Measurements from ENCODE around the gene C22orf23.

C22orf23 gene

GRCh38 chr22:37990862-37991261, 37.5 kb upstream of the C22orf23 start:
- 100% methylated on average over 2 to 3 of the region's 7 CpGs for WGBS, 2 experiments (ENCODE audit: insufficient coverage in 2 of 2)
- H3K9me3 ChIP-seq (ENCODE audit: control insufficient read depth, low read length), result no peaks in the 10 kb centered on the region
- H3K4me1 ChIP-seq (ENCODE audit: control insufficient read depth, insufficient read depth, low read length, poor library complexity, severe bottlenecking), result peaks cover 3% of the 10 kb centered on the region
- no peak overlapping the region for H3K27ac ChIP-seq (ENCODE audit: low read depth, low read length, severe bottlenecking)
- H3K36me3 ChIP-seq (ENCODE audit: control insufficient read depth, insufficient read depth, low read length), result no peaks in the 10 kb centered on the region
- no peak overlapping the region for H3K4me3 ChIP-seq (ENCODE audit: extremely low read depth, insufficient read depth, low read length, poor library complexity, severe bottlenecking)

- Histone ChIP-seq H3K9me3 (ENCODE audit: control insufficient read depth, low read length) (no peaks in the 10 kb centered on the region), H3K4me1 (ENCODE audit: control insufficient read depth, insufficient read depth, low read length, poor library complexity, severe bottlenecking) (no peaks in the 10 kb centered on the region), H3K36me3 (ENCODE audit: control insufficient read depth, insufficient read depth, low read length) (no peaks in the 10 kb centered on the region), H3K27ac (ENCODE audit: low read depth, low read length, severe bottlenecking) (no peak overlapping the region), H3K4me3 (ENCODE audit: extremely low read depth, insufficient read depth, low read length, poor library complexity, severe bottlenecking) (no peak overlapping the region)
- WGBS, 2 experiments (ENCODE audit: insufficient coverage in 2 of 2), result 90 to 96% methylated on average over 4 to 5 of the region's 5 CpGs
These were observed 36.9 kb upstream of the C22orf23 start for GRCh38 chr22:37990301-37990700.

- 87 to 99% methylated on average over 8 to 9 of the region's 14 CpGs for WGBS, 2 experiments (ENCODE audit: insufficient coverage in 2 of 2)
- Histone ChIP-seq H3K9me3 (ENCODE audit: control insufficient read depth, low read length) (no peaks in the 10 kb centered on the region), H3K4me1 (ENCODE audit: control insufficient read depth, insufficient read depth, low read length, poor library complexity, severe bottlenecking) (no peaks in the 10 kb centered on the region), H3K4me3 (ENCODE audit: extremely low read depth, insufficient read depth, low read length, poor library complexity, severe bottlenecking) (no peak overlapping the region), H3K36me3 (ENCODE audit: control insufficient read depth, insufficient read depth, low read length) (no peaks in the 10 kb centered on the region), H3K27ac (ENCODE audit: low read depth, low read length, severe bottlenecking) (no peak overlapping the region)
These were observed 36.0 kb upstream of the C22orf23 start for GRCh38 chr22:37989146-37990045.

- no peaks in the 10 kb centered on the region for H3K9me3 ChIP-seq (ENCODE audit: control insufficient read depth, low read length)
- H3K4me3 ChIP-seq (ENCODE audit: extremely low read depth, insufficient read depth, low read length, poor library complexity, severe bottlenecking), result no peak overlapping the region
- no peaks in the 10 kb centered on the region for H3K4me1 ChIP-seq (ENCODE audit: control insufficient read depth, insufficient read depth, low read length, poor library complexity, severe bottlenecking)
- H3K36me3 ChIP-seq (ENCODE audit: control insufficient read depth, insufficient read depth, low read length), result no peaks in the 10 kb centered on the region
- no peak overlapping the region for H3K27ac ChIP-seq (ENCODE audit: low read depth, low read length, severe bottlenecking)
- 82 to 100% methylated on average over 2 to 3 of the region's 7 CpGs for WGBS, 2 experiments (ENCODE audit: insufficient coverage in 2 of 2)
These were observed 33.0 kb upstream of the C22orf23 start for GRCh38 chr22:37986371-37986770.

- Histone ChIP-seq H3K9me3 (ENCODE audit: control insufficient read depth, low read length) (no peaks in the 10 kb centered on the region), H3K4me3 (ENCODE audit: extremely low read depth, insufficient read depth, low read length, poor library complexity, severe bottlenecking) (no peak overlapping the region), H3K36me3 (ENCODE audit: control insufficient read depth, insufficient read depth, low read length) (no peaks in the 10 kb centered on the region), H3K4me1 (ENCODE audit: control insufficient read depth, insufficient read depth, low read length, poor library complexity, severe bottlenecking) (no peaks in the 10 kb centered on the region), H3K27ac (ENCODE audit: low read depth, low read length, severe bottlenecking) (no peak overlapping the region)
- 95 to 98% methylated on average over 15 to 17 of the region's 27 CpGs for WGBS, 2 experiments (ENCODE audit: insufficient coverage in 2 of 2)
These were observed 32.4 kb upstream of the C22orf23 start for GRCh38 chr22:37985751-37986281.

GRCh38 chr22:37985050-37985585, 31.7 kb upstream of the C22orf23 start:
- no peak overlapping the region for H3K27ac ChIP-seq (ENCODE audit: low read depth, low read length, severe bottlenecking)
- H3K36me3 ChIP-seq (ENCODE audit: control insufficient read depth, insufficient read depth, low read length), result no peaks in the 10 kb centered on the region
- no peaks in the 10 kb centered on the region for H3K4me1 ChIP-seq (ENCODE audit: control insufficient read depth, insufficient read depth, low read length, poor library complexity, severe bottlenecking)
- no peak overlapping the region for H3K4me3 ChIP-seq (ENCODE audit: extremely low read depth, insufficient read depth, low read length, poor library complexity, severe bottlenecking)
- WGBS, 2 experiments (ENCODE audit: insufficient coverage in 2 of 2), result 85% methylated on average over 4 to 6 of the region's 9 CpGs
- H3K9me3 ChIP-seq (ENCODE audit: control insufficient read depth, low read length), result no peaks in the 10 kb centered on the region

GRCh38 chr22:37983860-37984791, 30.7 kb upstream of the C22orf23 start, which contains the start of gene SOX10:
SOX10 (minus strand) TSS chr22:37984555; CDS start chr22:37983784, 771 bp downstream.
- H3K9me3 ChIP-seq (ENCODE audit: control insufficient read depth, low read length), result no peaks in the 10 kb centered on the region
- WGBS, 2 experiments (ENCODE audit: insufficient coverage in 2 of 2), result 19 to 40% methylated on average over 3 to 15 of the region's 42 CpGs

GRCh38 chr22:37982938-37983859, 29.8 kb upstream of the C22orf23 start:
- H3K9me3 ChIP-seq (ENCODE audit: control insufficient read depth, low read length), result no peaks in the 10 kb centered on the region
- H3K27ac ChIP-seq (ENCODE audit: low read depth, low read length, severe bottlenecking), result no peak overlapping the region
- peaks cover 5% of the 10 kb centered on the region for H3K4me1 ChIP-seq (ENCODE audit: control insufficient read depth, insufficient read depth, low read length, poor library complexity, severe bottlenecking)
- no peaks in the 10 kb centered on the region for H3K36me3 ChIP-seq (ENCODE audit: control insufficient read depth, insufficient read depth, low read length)
- 30 to 31% methylated on average over 57 to 62 of the region's 84 CpGs for WGBS, 2 experiments (ENCODE audit: insufficient coverage in 2 of 2)
- H3K4me3 ChIP-seq (ENCODE audit: extremely low read depth, insufficient read depth, low read length, poor library complexity, severe bottlenecking), result no peak overlapping the region

More at GRCh38 chr22:37983860-37984791, 30.7 kb upstream of the C22orf23 start, which contains the start of gene SOX10:
- H3K36me3 ChIP-seq (ENCODE audit: control insufficient read depth, insufficient read depth, low read length), result no peaks in the 10 kb centered on the region
- H3K27ac ChIP-seq (ENCODE audit: low read depth, low read length, severe bottlenecking), result no peak within 1 kb of the TSS
- H3K4me1 ChIP-seq (ENCODE audit: control insufficient read depth, insufficient read depth, low read length, poor library complexity, severe bottlenecking), result peaks cover 5% of the 10 kb centered on the region
- peak within 1 kb of the TSS; percentile 16 for H3K4me3 ChIP-seq (ENCODE audit: extremely low read depth, insufficient read depth, low read length, poor library complexity, severe bottlenecking)

GRCh38 chr22:37982151-37982785, 28.9 kb upstream of the C22orf23 start:
- WGBS, 2 experiments (ENCODE audit: insufficient coverage in 2 of 2), result 85 to 95% methylated on average over 7 to 8 of the region's 8 CpGs
- H3K4me3 ChIP-seq (ENCODE audit: extremely low read depth, insufficient read depth, low read length, poor library complexity, severe bottlenecking), result no peak overlapping the region
- no peak overlapping the region for H3K27ac ChIP-seq (ENCODE audit: low read depth, low read length, severe bottlenecking)
- peaks cover 5% of the 10 kb centered on the region for H3K4me1 ChIP-seq (ENCODE audit: control insufficient read depth, insufficient read depth, low read length, poor library complexity, severe bottlenecking)
- H3K36me3 ChIP-seq (ENCODE audit: control insufficient read depth, insufficient read depth, low read length), result no peaks in the 10 kb centered on the region
- no peaks in the 10 kb centered on the region for H3K9me3 ChIP-seq (ENCODE audit: control insufficient read depth, low read length)
